ENCODE measurements around the gene RCCD1.

GRCh38 chr15:90939756-90940155 is 14.9 kb upstream of the RCCD1 start:
- TF ChIP-seq CTCF (conservative IDR thresholded peaks at IDR 0.05) (no peak), EZH2 (IDR thresholded peaks at IDR 0.05; ENCODE audit: low read depth) (no peak)

Data from PC-9 (cell line).